ENCODE measurements around the gene DDAH1.
A peak's percentile ranks its signal among the peaks of the same experiment; 100 is the strongest.
"Not testable (repeated sequence)": the region's sequence is repeated elsewhere in the genome, so short reads cannot be mapped to it uniquely, and the experiment has no call there.

Gene DDAH1

GRCh38 chr1:85465099-85465785 is at the start of gene DDAH1:
TSS of gene DDAH1 (minus strand) at chr1:85465159. CDS start at chr1:85465045, 114 bp downstream.
- peak in 1 of 2 experiments; percentile 51 for DNase-seq

- not testable (repeated sequence) for DNase-seq
These were observed 49.0 kb upstream of the DDAH1 start for GRCh38 chr1:85513998-85514397.

GRCh38 chr1:85504417-85504816 is 39.5 kb upstream of the DDAH1 start:
- no peak for DNase-seq

- DNase-seq: no peak
These were observed 37.7 kb upstream of the DDAH1 start for GRCh38 chr1:85502625-85503083.

GRCh38 chr1:85502171-85502570 is 37.2 kb upstream of the DDAH1 start:
- DNase-seq: no peak

- no peak for DNase-seq
These were observed 36.5 kb upstream of the DDAH1 start for GRCh38 chr1:85501355-85501898.

- no peak for DNase-seq
These were observed 32.1 kb upstream of the DDAH1 start for GRCh38 chr1:85496941-85497582.

GRCh38 chr1:85495556-85495955 is 30.6 kb upstream of the DDAH1 start:
- DNase-seq: no peak

- no peak for DNase-seq
These were observed 29.9 kb upstream of the DDAH1 start for GRCh38 chr1:85494904-85495266.

- DNase-seq: no peak
These were observed 29.3 kb upstream of the DDAH1 start for GRCh38 chr1:85494074-85494903.

- DNase-seq: no peak
These were observed 25.5 kb upstream of the DDAH1 start for GRCh38 chr1:85490270-85490985.

- DNase-seq: no peak
These were observed 23.2 kb upstream of the DDAH1 start for GRCh38 chr1:85488126-85488525.

GRCh38 chr1:85485516-85485915 is 20.6 kb upstream of the DDAH1 start:
- no peak for DNase-seq

GRCh38 chr1:85484716-85485115 is 19.8 kb upstream of the DDAH1 start:
- DNase-seq: no peak

GRCh38 chr1:85484264-85484663 is 19.3 kb upstream of the DDAH1 start:
- no peak for DNase-seq

- no peak for DNase-seq
These were observed 16.7 kb upstream of the DDAH1 start for GRCh38 chr1:85481688-85482087.

GRCh38 chr1:85480566-85480965 is 15.6 kb upstream of the DDAH1 start:
- no peak for DNase-seq

GRCh38 chr1:85479491-85479890 is 14.5 kb upstream of the DDAH1 start:
- no peak for DNase-seq

- DNase-seq: no peak
These were observed 13.4 kb upstream of the DDAH1 start for GRCh38 chr1:85478366-85478765.

GRCh38 chr1:85475055-85475454 is 10.1 kb upstream of the DDAH1 start:
- no peak for DNase-seq

- no peak for DNase-seq
These were observed 8.4 kb upstream of the DDAH1 start for GRCh38 chr1:85473390-85473789.

- no peak for DNase-seq
These were observed 6.6 kb upstream of the DDAH1 start for GRCh38 chr1:85471558-85471957.

GRCh38 chr1:85470130-85470529 is 5.2 kb upstream of the DDAH1 start:
- not testable (repeated sequence) for DNase-seq

All from cerebellar nuclear complex (tissue), 1 donor.